ENCODE data around the gene MVB12B.
"Not testable (repeated sequence)": the region's sequence is repeated elsewhere in the genome, so short reads cannot be mapped to it uniquely, and the experiment has no call there.

MVB12B gene, protein sequence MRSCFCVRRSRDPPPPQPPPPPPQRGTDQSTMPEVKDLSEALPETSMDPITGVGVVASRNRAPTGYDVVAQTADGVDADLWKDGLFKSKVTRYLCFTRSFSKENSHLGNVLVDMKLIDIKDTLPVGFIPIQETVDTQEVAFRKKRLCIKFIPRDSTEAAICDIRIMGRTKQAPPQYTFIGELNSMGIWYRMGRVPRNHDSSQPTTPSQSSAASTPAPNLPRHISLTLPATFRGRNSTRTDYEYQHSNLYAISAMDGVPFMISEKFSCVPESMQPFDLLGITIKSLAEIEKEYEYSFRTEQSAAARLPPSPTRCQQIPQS

DNA sequence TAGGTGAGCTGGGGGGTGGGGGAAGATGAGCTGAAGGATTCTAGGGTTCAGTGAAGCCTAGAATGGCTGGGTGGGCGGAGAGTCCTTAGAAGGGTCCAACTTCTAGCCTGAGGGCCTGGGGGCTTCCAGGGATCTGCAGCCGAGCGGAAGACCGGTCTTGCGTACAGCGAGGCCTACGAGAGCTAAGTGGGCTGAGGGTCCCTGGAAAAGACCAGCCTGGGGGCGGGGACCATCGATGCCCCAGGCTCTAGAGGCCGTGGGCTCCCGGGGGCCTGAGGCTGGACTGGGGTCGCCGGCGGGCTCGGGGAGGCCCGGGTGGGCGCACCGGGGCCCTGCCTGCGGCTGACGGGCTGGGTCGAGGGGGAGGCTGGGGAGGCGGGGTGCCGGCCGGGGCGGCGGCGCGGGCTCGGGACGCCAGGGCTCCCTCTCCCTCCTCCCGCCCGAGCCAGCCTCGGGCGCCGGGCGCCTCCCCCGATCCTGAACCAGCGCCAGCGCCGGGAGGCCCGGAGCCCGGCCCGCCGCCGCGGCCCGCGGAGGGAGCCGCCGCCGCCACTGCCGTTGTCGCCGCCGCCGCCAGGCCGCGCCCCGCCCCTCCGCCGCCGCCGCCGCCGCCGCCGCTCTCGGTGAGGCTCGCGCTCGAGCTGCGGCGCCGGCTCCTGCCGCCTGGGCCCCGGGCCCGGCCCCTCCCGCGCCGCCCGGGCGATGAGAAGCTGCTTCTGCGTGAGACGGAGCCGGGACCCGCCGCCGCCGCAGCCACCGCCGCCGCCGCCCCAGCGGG, at the start of gene MVB12B:
TSS of gene MVB12B (plus strand) at position 602 of the 778 bp plus-strand sequence. CDS start at position 703, 101 bp downstream.
- peak within 1 kb of the TSS; percentile 84 for H3K27ac ChIP-seq
- TF ChIP-seq, protein P1, sequence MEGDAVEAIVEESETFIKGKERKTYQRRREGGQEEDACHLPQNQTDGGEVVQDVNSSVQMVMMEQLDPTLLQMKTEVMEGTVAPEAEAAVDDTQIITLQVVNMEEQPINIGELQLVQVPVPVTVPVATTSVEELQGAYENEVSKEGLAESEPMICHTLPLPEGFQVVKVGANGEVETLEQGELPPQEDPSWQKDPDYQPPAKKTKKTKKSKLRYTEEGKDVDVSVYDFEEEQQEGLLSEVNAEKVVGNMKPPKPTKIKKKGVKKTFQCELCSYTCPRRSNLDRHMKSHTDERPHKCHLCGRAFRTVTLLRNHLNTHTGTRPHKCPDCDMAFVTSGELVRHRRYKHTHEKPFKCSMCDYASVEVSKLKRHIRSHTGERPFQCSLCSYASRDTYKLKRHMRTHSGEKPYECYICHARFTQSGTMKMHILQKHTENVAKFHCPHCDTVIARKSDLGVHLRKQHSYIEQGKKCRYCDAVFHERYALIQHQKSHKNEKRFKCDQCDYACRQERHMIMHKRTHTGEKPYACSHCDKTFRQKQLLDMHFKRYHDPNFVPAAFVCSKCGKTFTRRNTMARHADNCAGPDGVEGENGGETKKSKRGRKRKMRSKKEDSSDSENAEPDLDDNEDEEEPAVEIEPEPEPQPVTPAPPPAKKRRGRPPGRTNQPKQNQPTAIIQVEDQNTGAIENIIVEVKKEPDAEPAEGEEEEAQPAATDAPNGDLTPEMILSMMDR (conservative IDR thresholded peaks at IDR 0.05) = peak; percentile 28; the same call in 1 of the 2 replicates

DNA sequence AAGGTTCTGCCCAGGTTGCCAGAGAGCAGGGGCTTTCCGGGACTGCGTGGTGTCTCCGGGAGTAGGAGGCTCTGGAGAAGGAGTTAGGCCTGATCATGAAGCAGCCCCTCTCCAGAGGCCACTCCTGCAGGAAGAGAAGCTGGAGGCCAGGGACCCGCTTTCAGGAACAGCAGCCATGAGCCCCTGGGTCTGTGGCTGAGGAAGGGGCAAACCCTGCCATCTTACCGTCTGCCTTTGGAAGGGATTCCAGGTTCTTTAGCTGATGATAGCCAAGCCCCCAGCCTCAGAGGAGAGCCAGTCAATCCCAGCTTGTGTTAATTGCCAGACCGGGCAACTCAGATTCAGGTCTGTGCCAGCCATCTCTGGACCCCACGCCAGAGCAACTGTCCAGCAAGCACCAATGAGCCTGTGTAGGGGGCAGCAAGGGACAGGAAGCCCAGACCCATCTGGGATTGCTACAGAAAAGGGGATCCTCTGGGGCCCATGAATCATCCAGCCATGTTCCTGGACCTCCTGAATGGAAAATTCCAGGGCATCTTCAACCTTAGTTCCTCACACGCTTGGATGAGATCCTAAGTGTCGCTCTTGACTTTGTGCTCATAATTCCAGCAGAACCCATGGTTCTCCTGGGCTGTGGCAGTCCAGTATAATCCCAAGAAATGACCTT, 42.7 kb upstream of the MVB12B start:
- TF ChIP-seq, protein P1 (conservative IDR thresholded peaks at IDR 0.05) = no peak

DNA sequence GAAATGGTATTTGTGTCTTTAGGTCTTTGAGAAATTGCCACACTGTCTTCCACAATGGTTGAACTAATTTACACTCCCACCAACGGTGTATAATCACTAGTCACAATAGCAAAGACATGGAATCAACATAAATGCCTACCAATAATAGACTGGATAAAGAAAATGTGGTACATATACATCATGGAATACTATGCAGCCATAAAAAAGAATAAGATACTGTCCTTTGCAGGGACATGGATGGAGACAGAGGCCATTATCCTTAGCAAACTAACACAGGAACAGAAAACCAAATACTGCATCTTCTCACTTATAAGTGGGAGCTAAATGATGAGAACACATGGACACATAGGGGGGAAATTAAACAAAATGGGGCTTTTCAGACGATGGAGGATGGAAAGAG, 41.0 kb upstream of the MVB12B start:
- not testable (repeated sequence) for H3K27ac ChIP-seq

More for the DNA sequence above, 42.7 kb upstream of the MVB12B start:
- H3K27ac ChIP-seq = no peak overlapping the region

DNA sequence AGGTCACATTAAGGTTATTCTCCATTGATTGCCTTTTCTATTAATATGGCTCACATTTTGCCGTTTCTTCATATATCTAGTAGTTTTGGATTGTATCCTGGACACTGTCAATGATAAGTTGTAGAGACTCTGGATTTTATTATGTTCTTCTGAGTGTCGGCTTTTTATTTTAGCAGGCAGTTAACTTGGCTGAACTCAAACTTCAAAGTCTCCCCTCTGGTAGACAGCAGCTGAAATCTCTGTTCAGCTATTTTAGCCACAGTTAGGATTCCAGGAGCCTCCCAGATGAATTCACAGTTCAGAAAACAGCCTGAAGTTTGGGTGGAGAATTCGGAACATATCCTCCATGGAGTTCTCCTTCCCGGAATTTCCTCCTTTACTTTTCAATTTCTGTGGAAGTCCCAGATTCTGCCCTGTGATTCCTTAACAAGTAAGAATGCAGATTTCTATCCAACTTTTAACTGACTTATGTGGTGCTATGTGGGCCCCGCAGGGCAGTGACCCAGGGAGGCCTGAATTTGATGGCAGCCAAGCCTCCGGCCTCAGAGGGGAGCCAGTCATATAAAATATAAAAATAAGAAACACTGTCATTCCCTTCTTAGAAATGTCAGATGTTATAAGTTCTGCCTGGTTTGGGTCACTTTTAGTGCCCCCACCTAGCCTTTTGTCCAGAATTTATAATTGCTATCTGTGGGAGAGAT, 39.3 kb upstream of the MVB12B start:
- no peak overlapping the region for H3K27ac ChIP-seq
- TF ChIP-seq, protein P1 (conservative IDR thresholded peaks at IDR 0.05) = no peak

DNA sequence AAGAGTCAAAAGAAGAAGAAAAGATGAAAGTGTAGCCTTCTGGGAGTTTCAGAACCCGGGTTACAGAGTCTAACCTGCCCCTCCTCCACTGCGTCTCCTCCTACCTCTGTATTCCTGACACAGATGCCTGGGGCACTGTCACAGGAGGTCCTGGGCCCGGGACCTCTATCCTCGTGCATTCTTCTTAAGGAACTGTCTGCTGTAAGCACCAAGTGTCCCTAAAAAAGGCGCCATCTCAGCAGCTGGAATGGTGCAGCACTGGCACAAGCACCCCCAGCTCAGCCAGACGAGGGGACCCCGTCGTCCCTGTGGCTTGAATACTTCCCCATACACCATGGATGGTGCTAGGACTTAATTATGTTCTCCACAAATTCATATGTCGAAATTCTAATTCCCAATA, 35.8 kb upstream of the MVB12B start:
- TF ChIP-seq, protein P1 (conservative IDR thresholded peaks at IDR 0.05) = no peak
- no peak overlapping the region for H3K27ac ChIP-seq

DNA sequence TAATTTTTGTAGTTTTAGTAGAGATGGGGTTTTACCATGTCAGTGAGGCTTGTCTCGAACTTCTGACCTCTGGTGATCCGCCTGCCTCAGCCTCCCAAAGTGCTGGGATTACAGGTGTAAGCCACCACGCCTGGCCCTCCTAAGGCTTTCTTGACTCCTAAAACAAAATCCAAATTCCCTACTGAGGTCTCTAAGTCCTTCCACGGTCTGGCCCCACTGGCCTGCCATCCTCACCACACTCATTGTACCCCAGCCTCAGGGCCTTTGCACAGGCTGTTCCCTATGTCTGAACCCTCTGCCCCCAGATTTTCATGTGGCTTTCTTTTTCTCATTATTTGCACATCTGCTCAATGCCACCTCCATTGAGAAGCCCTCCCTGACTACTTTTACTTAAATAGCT, 34.7 kb upstream of the MVB12B start:
- no peak overlapping the region for H3K27ac ChIP-seq
- TF ChIP-seq, protein P1 (conservative IDR thresholded peaks at IDR 0.05) = no peak

DNA sequence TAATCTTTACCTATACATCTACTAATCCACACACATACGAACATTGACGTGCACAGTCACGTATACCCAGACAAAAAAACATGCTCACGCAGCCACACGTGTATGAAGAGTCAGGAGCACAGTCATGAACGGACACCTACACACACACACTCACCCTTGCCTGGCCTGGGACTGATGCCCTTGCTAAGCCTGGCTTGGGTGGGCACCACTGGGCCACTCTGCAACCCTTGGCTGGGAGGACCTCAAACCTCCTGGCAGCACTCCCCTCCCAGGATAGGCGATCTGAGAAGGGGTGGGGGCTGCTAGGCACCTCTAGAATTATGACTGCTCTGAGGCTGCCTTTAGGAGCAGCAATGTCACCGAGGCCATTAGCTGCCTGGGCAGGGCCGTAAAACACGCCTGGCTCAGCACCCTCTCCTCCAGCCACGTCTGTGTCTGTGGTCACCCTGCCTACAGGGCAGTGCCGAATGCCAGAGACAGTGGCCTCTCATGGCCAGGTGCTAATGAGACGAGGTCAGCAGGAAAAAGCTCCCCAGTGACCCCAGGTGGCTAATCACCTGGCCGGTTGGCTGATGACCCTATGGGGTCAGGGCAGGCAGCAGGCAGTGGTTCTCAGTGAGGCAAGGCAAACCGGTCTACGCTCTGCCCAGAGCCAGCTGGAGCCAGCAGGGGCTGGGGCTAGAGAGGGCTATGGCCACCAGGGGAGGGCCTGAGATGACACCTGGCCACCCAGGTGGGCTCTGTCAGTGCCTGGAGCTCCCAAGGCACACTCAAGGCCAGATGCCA, 33.7 kb upstream of the MVB12B start:
- TF ChIP-seq, protein P1 (conservative IDR thresholded peaks at IDR 0.05) = no peak
- H3K27ac ChIP-seq = no peak overlapping the region
